Body of pancreas (tissue), 4 donors: Measurements from ENCODE around the gene IL2RA. TPM values are rescaled to one million over a fixed set of nuclear protein-coding genes. Genes with fewer than 3 reads are reported as not detected.

Experiments
- ATAC-seq: fragments of 150-250 bp; one replicate; pipeline ENCODE4 v1.9.1; 2016
- DNase-seq, 4 donors: peaks; one replicate each; pipeline ENCODE4 v3.0.0-alpha.2; 2019
- H3K27ac ChIP-seq, 4 donors: fragments of 200-600 bp; sonication (generic); 1 replicate in 3 of 4; 2 replicates in 1 of 4; pipeline versions ENCODE4 v1.5.1 to v1.6.1; 2016 to 2019; ENCODE audit warnings: mild to moderate bottlenecking in 1 of 4, mixed read lengths in 1 of 4, moderate library complexity in 1 of 4
- H3K27me3 ChIP-seq, 2 donors: fragments of 200-600 bp; sonication (generic); one replicate each; pipeline ENCODE4 v1.6.0; 2016; ENCODE audit warnings: mild to moderate bottlenecking in 1 of 2
- H3K36me3 ChIP-seq, 2 donors: fragments of 200-600 bp; sonication (generic); replicated peaks in 1 of 2; 2 replicates each; pipeline ENCODE4 v1.5.1; 2016; ENCODE audit warnings: low read depth in 2 of 2; ENCODE audit not compliant: insufficient read depth in 1 of 2
- H3K4me1 ChIP-seq: fragments of 200-600 bp; sonication (generic); one replicate; pipeline ENCODE4 v1.6.0; 2016
- H3K4me3 ChIP-seq, 2 donors: fragments of 200-600 bp; sonication (generic); 1 replicate in 1 of 2; 2 replicates in 1 of 2; pipeline ENCODE4 v1.5.1; 2016 to 2019
- H3K9me3 ChIP-seq, 3 donors: fragments of 200-600 bp; sonication (generic); 1 replicate in 2 of 3; 2 replicates in 1 of 3; pipeline ENCODE4 v1.5.1; 2016
- CTCF ChIP-seq, 7 experiments: fragments of 450-650 bp in 4 of 7; fragments of 200-600 bp in 3 of 7; sonication (generic) in 3 of 7; IDR thresholded peaks; one replicate each; pipeline ENCODE4 v1.5.1; 2016 to 2019; ENCODE audit warnings: antibody characterized with exemption in 7 of 7
- POLR2A ChIP-seq, 3 donors: fragments of 450-650 bp; IDR thresholded peaks; one replicate each; pipeline ENCODE4 v1.6.1; 2016; ENCODE audit warnings: antibody characterized with exemption in 3 of 3, mild to moderate bottlenecking in 2 of 3
- WGBS, 2 donors: methylation state at CpG; one replicate each; pipeline ENCODE4 v1.1.5; 2017; 5-methylcytosine and 5-hydroxymethylcytosine counted together
- intact Hi-C: fragments of 100-400 bp; cut with DNase I; formaldehyde crosslinking; loops from one replicate; pipeline ENCODE4 v1.15.1; 2023
- total RNA-seq, 2 donors: library from RNA; depleted of rRNA; stranded (reverse); fragments of >200 nt; gene quantifications; one replicate each; pipeline ENCODE4 v1.1.0, GENCODE V29; 2016

Gene IL2RA
- total RNA-seq, 2 donors from 2014 or later, result 0.52 to 0.99 TPM

GRCh38 chr10:6037422-6037821 is 24.7 kb downstream of the IL2RA start:
- no peak for TF ChIP-seq POLR2A (IDR thresholded peaks at IDR 0.05)
- no peak for TF ChIP-seq CTCF (IDR thresholded peaks at IDR 0.05)
- Histone ChIP-seq H3K27me3 (no peaks in the 10 kb centered on the region), H3K4me3 (no peak overlapping the region), H3K9me3 (no peaks in the 10 kb centered on the region), H3K36me3 (no peaks in the 10 kb centered on the region), H3K27ac (no peak overlapping the region), H3K4me1 (no peaks in the 10 kb centered on the region)
- intact Hi-C loops, result no loop called here
- 84% methylated on average over 8 of the region's 8 CpGs for WGBS, 2 donors
- ATAC-seq (no peak), DNase-seq (no peak)

GRCh38 chr10:6036861-6037321 is 25.3 kb downstream of the IL2RA start:
- H3K27me3 ChIP-seq, result no peaks in the 10 kb centered on the region
- WGBS, 2 donors, result 61 to 76% methylated on average over 11 of the region's 11 CpGs
- no peaks in the 10 kb centered on the region for H3K4me1 ChIP-seq
- H3K27ac ChIP-seq, result no peak overlapping the region
- H3K4me3 ChIP-seq, result no peak overlapping the region
- ATAC-seq (no peak), DNase-seq (no peak)
- no peaks in the 10 kb centered on the region for H3K9me3 ChIP-seq
- no peaks in the 10 kb centered on the region for H3K36me3 ChIP-seq
- TF ChIP-seq CTCF (IDR thresholded peaks at IDR 0.05), result no peak
- TF ChIP-seq POLR2A (IDR thresholded peaks at IDR 0.05), result no peak
- intact Hi-C loops, result no loop called here

- H3K9me3 ChIP-seq, result no peaks in the 10 kb centered on the region
- no peak overlapping the region for H3K27ac ChIP-seq
- H3K27me3 ChIP-seq, result no peaks in the 10 kb centered on the region
- intact Hi-C loops, result no loop called here
- DNase-seq (no peak), ATAC-seq (no peak)
- WGBS, 2 donors, result 67 to 73% methylated on average over 13 of the region's 13 CpGs
- no peaks in the 10 kb centered on the region for H3K36me3 ChIP-seq
- no peak overlapping the region for H3K4me3 ChIP-seq
- H3K4me1 ChIP-seq, result no peaks in the 10 kb centered on the region
- TF ChIP-seq CTCF (IDR thresholded peaks at IDR 0.05) (no peak), POLR2A (IDR thresholded peaks at IDR 0.05) (no peak)
Measured at GRCh38 chr10:6035931-6036575, 26.1 kb downstream of the IL2RA start.

GRCh38 chr10:6035101-6035834 is 26.9 kb downstream of the IL2RA start:
- no peaks in the 10 kb centered on the region for H3K36me3 ChIP-seq
- no peak overlapping the region for H3K4me3 ChIP-seq
- H3K4me1 ChIP-seq, result no peaks in the 10 kb centered on the region
- no peaks in the 10 kb centered on the region for H3K27me3 ChIP-seq
- H3K27ac ChIP-seq, result no peak overlapping the region
- ATAC-seq (no peak), DNase-seq (no peak)
- no peak for TF ChIP-seq POLR2A (IDR thresholded peaks at IDR 0.05)
- no peak for TF ChIP-seq CTCF (IDR thresholded peaks at IDR 0.05)
- 69 to 78% methylated on average over 12 to 13 of the region's 13 CpGs for WGBS, 2 donors
- intact Hi-C loops, result no loop called here
- H3K9me3 ChIP-seq, result no peaks in the 10 kb centered on the region
